HepG2 (cell line): Measurements from ENCODE around the gene DNAI2. TPM values are rescaled to one million over a fixed set of nuclear protein-coding genes. Genes with fewer than 3 reads are reported as not detected.

Experiments used
- ATAC-seq: fragments of 200-7000 bp; cut with Tn5 transposase; 3 replicates; pipeline ENCODE4 v1.9.1; 2020; ENCODE audit warnings: mild to moderate bottlenecking, moderate library complexity
- BruUV-seq: library from RNA; stranded (reverse); fragments of 400-500 nt; replicated peaks from 2 replicates; lab custom pipeline; 2021; lab: Mats Ljungman, UMichigan
- CTCF ChIA-PET: fragments of 300-600 bp; formaldehyde crosslinking; extraction: SDS; loops from one replicate; lab custom pipeline; 2021; ENCODE audit warnings: low total read pairs, inconsistent platforms, low intra/inter-chr PET ratio; lab: Yijun Ruan, JAX
- POLR2A ChIA-PET: fragments of 350-600 bp; sonication (Branson Sonifier 250); formaldehyde crosslinking; loops from one replicate; lab custom pipeline; 2020; ENCODE audit warnings: antibody characterized with exemption, inconsistent platforms; lab: Yijun Ruan, JAX
- DNase-seq: peaks from one replicate; pipeline ENCODE4 v3.0.0-alpha.2; 2015; ENCODE audit warnings: low spot score
- FAIRE-seq: peaks from 3 replicates; lab custom pipeline; 2011; peaks lifted over from hg19 to GRCh38; lab: Jason Lieb, UNC
- H2AFZ ChIP-seq: one replicate; pipeline ENCODE4 v1.6.1; 2011; ENCODE audit warnings: low read length, inconsistent platforms
- H3K27ac ChIP-seq: fragments of 300-600 bp; 3 replicates; pipeline ENCODE4 v1.8.0; 2011; ENCODE audit warnings: mixed run types, mild to moderate bottlenecking, mixed read lengths, low read length, inconsistent platforms; ENCODE audit not compliant: insufficient read depth; ENCODE audit errors: extremely low read length
- H3K27me3 ChIP-seq, 2 experiments: fragments of 200-600 bp in 1 of 2; 2 replicates in 1 of 2; 3 replicates in 1 of 2; pipeline versions ENCODE4 v1.6.0 to v1.8.0; 2011; ENCODE audit warnings: low read length in 2 of 2, mild to moderate bottlenecking in 2 of 2, moderate library complexity in 2 of 2, inconsistent platforms in 1 of 2; ENCODE audit not compliant: insufficient read depth in 2 of 2, control insufficient read depth in 1 of 2
- H3K36me3 ChIP-seq, 2 experiments: fragments of 200-600 bp in 1 of 2; replicated peaks in 1 of 2; 2 replicates in 1 of 2; 3 replicates in 1 of 2; pipeline versions ENCODE4 v1.5.1 to v1.8.0; 2011; ENCODE audit warnings: low read length in 2 of 2, inconsistent platforms in 1 of 2; ENCODE audit not compliant: insufficient read depth in 2 of 2, control insufficient read depth in 1 of 2
- H3K4me1 ChIP-seq: 2 replicates; pipeline ENCODE4 v1.5.1; 2012; ENCODE audit warnings: low read length, inconsistent platforms; ENCODE audit not compliant: insufficient read depth
- H3K4me2 ChIP-seq: 2 replicates; pipeline ENCODE4 v1.6.0; 2011; ENCODE audit warnings: low read depth, low read length, inconsistent platforms
- H3K4me3 ChIP-seq, 3 experiments: fragments of 200-600 bp in 1 of 3; sonication (generic), shearing (Covaris generic) in 1 of 3; replicated peaks in 1 of 3; 2 replicates each; pipeline ENCODE4 v1.5.1; 2011 to 2016; ENCODE audit warnings: low read length in 3 of 3, inconsistent platforms in 2 of 3, low read depth in 2 of 3, mild to moderate bottlenecking in 2 of 3, control low read depth in 1 of 3, mixed read lengths in 1 of 3; ENCODE audit not compliant: insufficient read depth in 1 of 3
- H3K79me2 ChIP-seq: one replicate; pipeline ENCODE4 v1.6.1; 2011; ENCODE audit warnings: low read length, inconsistent platforms; ENCODE audit not compliant: insufficient read depth
- H3K9ac ChIP-seq: 2 replicates; pipeline ENCODE4 v1.6.0; 2011; ENCODE audit warnings: mild to moderate bottlenecking, low read depth, low read length, inconsistent platforms; ENCODE audit not compliant: insufficient read depth
- H3K9me3 ChIP-seq: 2 replicates; pipeline ENCODE4 v1.5.1; 2012; ENCODE audit warnings: mild to moderate bottlenecking, low read length
- H4K20me1 ChIP-seq: 2 replicates; pipeline ENCODE4 v1.6.0; 2011; ENCODE audit warnings: inconsistent platforms, mild to moderate bottlenecking, low read length, moderate library complexity; ENCODE audit not compliant: insufficient read depth
- ARID2 ChIP-seq: sonication (generic); formaldehyde crosslinking; IDR thresholded peaks from 2 replicates; pipeline ENCODE4 v1.8.1; 2022; ENCODE audit warnings: mild to moderate bottlenecking, missing genetic modification reagents, borderline replicate concordance
- BRCA1 ChIP-seq: sonication (generic); formaldehyde crosslinking; IDR thresholded peaks from 2 replicates; pipeline ENCODE4 v1.4.0; 2020; ENCODE audit warnings: missing genetic modification reagents
- CHD2 ChIP-seq: IDR thresholded peaks from 2 replicates; pipeline ENCODE4 v1.6.1; 2011; ENCODE audit warnings: low read depth, low read length, improper control_type of control experiment
- KAT7 ChIP-seq: IDR thresholded peaks from 2 replicates; pipeline ENCODE4 v1.6.1; 2018; ENCODE audit warnings: borderline replicate concordance, missing compliant biosample characterization
- MAFK ChIP-seq, 2 experiments: IDR thresholded peaks in 1 of 2; conservative IDR thresholded peaks in 1 of 2; 2 replicates each; pipeline ENCODE4 v1.6.1; 2011; ENCODE audit warnings: improper control_type of control experiment in 2 of 2, low read length in 2 of 2
- PHF21A ChIP-seq: sonication (generic); formaldehyde crosslinking; IDR thresholded peaks from 2 replicates; pipeline ENCODE4 v1.5.0; 2020; ENCODE audit warnings: mild to moderate bottlenecking, missing genetic modification reagents
- POLR2AphosphoS5 ChIP-seq: IDR thresholded peaks from 2 replicates; pipeline ENCODE4 v1.6.1; 2012; ENCODE audit warnings: low read depth, low read length
- ZFP41 ChIP-seq: sonication (generic); formaldehyde crosslinking; IDR thresholded peaks from 2 replicates; pipeline ENCODE4 v1.4.0; 2020; ENCODE audit warnings: mild to moderate bottlenecking, missing genetic modification reagents, borderline replicate concordance
- ZFX ChIP-seq: sonication (generic); formaldehyde crosslinking; IDR thresholded peaks from 2 replicates; pipeline ENCODE4 v1.4.0; 2020; ENCODE audit warnings: mild to moderate bottlenecking, low read depth, missing genetic modification reagents, moderate library complexity
- ZNF138 ChIP-seq: sonication (generic); formaldehyde crosslinking; IDR thresholded peaks from 2 replicates; pipeline ENCODE4 v1.5.0; 2020; ENCODE audit warnings: mild to moderate bottlenecking, low read depth, missing genetic modification reagents
- ZNF468 ChIP-seq: sonication (generic); formaldehyde crosslinking; IDR thresholded peaks from 2 replicates; pipeline ENCODE4 v1.8.0; 2022; ENCODE audit warnings: mild to moderate bottlenecking, moderate library complexity, missing genetic modification reagents
- ZNF550 ChIP-seq: sonication (generic); formaldehyde crosslinking; IDR thresholded peaks from 2 replicates; pipeline ENCODE4 v1.4.0; 2020; ENCODE audit warnings: mild to moderate bottlenecking, missing genetic modification reagents, borderline replicate concordance
- ZNF703 ChIP-seq: sonication (generic); formaldehyde crosslinking; IDR thresholded peaks from 2 replicates; pipeline ENCODE4 v1.5.1; 2020; ENCODE audit warnings: missing genetic modification reagents, mild to moderate bottlenecking, moderate library complexity, borderline replicate concordance
- ZNF781 ChIP-seq: sonication (generic); formaldehyde crosslinking; IDR thresholded peaks from 2 replicates; pipeline ENCODE4 v1.5.1; 2020; ENCODE audit warnings: borderline replicate concordance, mild to moderate bottlenecking, missing genetic modification reagents; ENCODE audit errors: not compliant biosample characterization
- ZNF790 ChIP-seq: sonication (generic); formaldehyde crosslinking; IDR thresholded peaks from 2 replicates; pipeline ENCODE4 v1.8.0; 2022; ENCODE audit warnings: missing genetic modification reagents, mild to moderate bottlenecking, borderline replicate concordance
- ZNF816 ChIP-seq: sonication (generic); formaldehyde crosslinking; IDR thresholded peaks from 2 replicates; pipeline ENCODE4 v1.8.0; 2022; ENCODE audit warnings: missing genetic modification reagents, mild to moderate bottlenecking, borderline replicate concordance
- WGBS: methylation state at CpG from one replicate; pipeline ENCODE4 v1.1.6; 2017; ENCODE audit warnings: low lambda C conversion rate; 5-methylcytosine and 5-hydroxymethylcytosine counted together
- in situ Hi-C: cut with HindIII; loops from 2 replicates; pipeline ENCODE4 v1.10.0; 2017; ENCODE audit warnings: low pct_unique_long_range_greater_than_20kb; ENCODE audit not compliant: extremely low pct_ligation_motif_present
- intact Hi-C: fragments of 100-400 bp; cut with micrococcal nuclease; formaldehyde crosslinking; loops from one replicate; pipeline ENCODE4 v1.10.0; 2022; ENCODE audit not compliant: unreplicated experiment
- polyA plus RNA-seq, 8 experiments: library from polyadenylated mRNA; depleted of rRNA in 3 of 8; stranded (reverse) in 7 of 8; unstranded in 1 of 8; fragments of >200 nt; fragmentation: Illumina TruSeq in 4 of 8; extraction: Trizol in 4 of 8; gene quantifications; 2 replicates each; pipeline versions ENCODE4 v1.2.1 to v1.2.3, GENCODE V29; 2011 to 2016; ENCODE audit warnings: low read depth in 4 of 8, missing spikeins in 1 of 8, mixed read lengths in 1 of 8; ENCODE audit not compliant: insufficient read depth in 1 of 8
- total RNA-seq, 5 experiments: library from RNA; depleted of rRNA; stranded (reverse); fragments of >200 nt; fragmentation: Illumina TruSeq; extraction: Trizol; gene quantifications; 2 replicates each; pipeline ENCODE4 v1.2.3, GENCODE V29; 2016; ENCODE audit warnings: low read depth in 1 of 5
- TF ChIP-seq, protein P1 (sequence below): IDR thresholded peaks from 2 replicates; pipeline ENCODE4 v1.6.1; 2016; ENCODE audit warnings: missing biosample characterization, missing genetic modification reagents, low read depth
- TF ChIP-seq, protein P2 (sequence below): sonication (generic); formaldehyde crosslinking; IDR thresholded peaks from 2 replicates; pipeline ENCODE4 v1.8.0; 2022; ENCODE audit warnings: missing genetic modification reagents, mild to moderate bottlenecking, moderate library complexity, borderline replicate concordance
- TF ChIP-seq, protein P3 (sequence below): sonication (generic); formaldehyde crosslinking; IDR thresholded peaks from 2 replicates; pipeline ENCODE4 v1.5.0; 2020; ENCODE audit warnings: mild to moderate bottlenecking, missing genetic modification reagents

DNAI2 gene
- total and polyA plus RNA-seq, 2 of the 13 experiments (the other 11 are each of a cell fraction or from before 2014, with no cell fraction given) = not detected

DNA sequence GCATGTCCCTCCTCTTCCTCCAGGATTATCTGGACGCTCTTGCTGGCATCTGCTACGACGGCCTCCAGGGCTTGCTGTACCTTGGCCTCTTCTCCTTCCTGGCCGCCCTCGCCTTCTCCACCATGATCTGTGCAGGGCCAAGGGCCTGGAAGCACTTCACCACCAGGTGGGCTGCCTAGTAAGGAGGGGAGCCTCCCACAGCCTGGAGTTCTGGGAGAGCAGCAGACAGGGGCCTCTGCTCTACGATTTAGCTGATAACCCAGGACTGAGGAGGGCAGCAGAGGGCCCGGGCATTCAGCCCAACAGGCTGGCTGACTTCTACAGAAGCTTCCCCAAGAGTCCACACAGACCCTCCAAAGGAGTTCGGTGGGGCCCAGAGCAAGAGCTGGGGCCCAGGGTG, 21.8 kb upstream of the DNAI2 start:
- Histone ChIP-seq H2AFZ (no peak overlapping the region), H3K9ac (no peak overlapping the region), H3K36me3 (no peaks in the 10 kb centered on the region), H3K9me3 (no peaks in the 10 kb centered on the region), H4K20me1 (no peaks in the 10 kb centered on the region), H3K4me2 (no peak overlapping the region), H3K27me3 (peaks cover 0 to 1% of the 10 kb centered on the region in 2 experiments; a peak in 1 of 5 replicates), H3K4me3 (no peak overlapping the region), H3K27ac (no peak overlapping the region), H3K4me1 (no peaks in the 10 kb centered on the region), H3K79me2 (no peaks in the 10 kb centered on the region)
- DNase-seq (no peak), FAIRE-seq (no peak), ATAC-seq (peak; percentile 25; the same call in 2 of the 3 replicates)
- no TSS peak for BruUV-seq
- in situ Hi-C loops = no loop called here
- 65% methylated on average over 6 of the region's 8 CpGs for WGBS
- intact Hi-C loops = no loop called here
- POLR2A ChIA-PET = no interaction called here
- no peak for TF ChIP-seq ZFX (CRISPR knock-in tag)
- no peak for TF ChIP-seq ZFP41 (CRISPR knock-in tag)
- no peak for TF ChIP-seq ZNF138 (CRISPR knock-in tag)
- no peak for TF ChIP-seq MAFK (conservative IDR thresholded peaks at IDR 0.05 in 1 of 2, IDR thresholded peaks at IDR 0.05 in 1 of 2; ENCODE audit: low read length in 2 of 2)
- no peak for TF ChIP-seq BRCA1
- TF ChIP-seq ARID2 (CRISPR knock-in tag) = no peak
- TF ChIP-seq ZNF816 = no peak
- no peak for TF ChIP-seq POLR2AphosphoS5
- TF ChIP-seq PHF21A (CRISPR knock-in tag) = no peak
- TF ChIP-seq, protein P1, sequence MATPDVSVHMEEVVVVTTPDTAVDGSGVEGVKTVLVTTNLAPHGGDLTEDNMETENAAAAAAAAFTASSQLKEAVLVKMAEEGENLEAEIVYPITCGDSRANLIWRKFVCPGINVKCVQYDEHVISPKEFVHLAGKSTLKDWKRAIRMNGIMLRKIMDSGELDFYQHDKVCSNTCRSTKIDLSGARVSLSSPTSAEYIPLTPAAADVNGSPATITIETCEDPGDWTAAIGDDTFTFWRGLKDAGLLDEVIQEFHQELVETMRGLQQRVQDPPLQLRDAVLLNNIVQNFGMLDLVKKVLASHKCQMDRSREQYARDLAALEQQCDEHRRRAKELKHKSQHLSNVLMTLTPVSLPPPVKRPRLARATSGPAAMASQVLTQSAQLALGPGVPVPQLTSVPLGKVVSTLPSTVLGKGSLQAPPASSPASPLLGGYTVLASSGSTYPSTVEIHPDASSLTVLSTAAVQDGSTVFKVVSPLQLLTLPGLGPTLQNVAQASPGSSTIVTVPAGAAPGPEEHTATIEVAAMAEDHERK = no peak
- no peak for TF ChIP-seq ZNF781 (CRISPR knock-in tag)
- no peak for TF ChIP-seq KAT7 (CRISPR knock-in tag)
- TF ChIP-seq, protein P2, sequence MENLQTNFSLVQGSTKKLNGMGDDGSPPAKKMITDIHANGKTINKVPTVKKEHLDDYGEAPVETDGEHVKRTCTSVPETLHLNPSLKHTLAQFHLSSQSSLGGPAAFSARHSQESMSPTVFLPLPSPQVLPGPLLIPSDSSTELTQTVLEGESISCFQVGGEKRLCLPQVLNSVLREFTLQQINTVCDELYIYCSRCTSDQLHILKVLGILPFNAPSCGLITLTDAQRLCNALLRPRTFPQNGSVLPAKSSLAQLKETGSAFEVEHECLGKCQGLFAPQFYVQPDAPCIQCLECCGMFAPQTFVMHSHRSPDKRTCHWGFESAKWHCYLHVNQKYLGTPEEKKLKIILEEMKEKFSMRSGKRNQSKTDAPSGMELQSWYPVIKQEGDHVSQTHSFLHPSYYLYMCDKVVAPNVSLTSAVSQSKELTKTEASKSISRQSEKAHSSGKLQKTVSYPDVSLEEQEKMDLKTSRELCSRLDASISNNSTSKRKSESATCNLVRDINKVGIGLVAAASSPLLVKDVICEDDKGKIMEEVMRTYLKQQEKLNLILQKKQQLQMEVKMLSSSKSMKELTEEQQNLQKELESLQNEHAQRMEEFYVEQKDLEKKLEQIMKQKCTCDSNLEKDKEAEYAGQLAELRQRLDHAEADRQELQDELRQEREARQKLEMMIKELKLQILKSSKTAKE (CRISPR knock-in tag) = no peak
- TF ChIP-seq, protein P3, sequence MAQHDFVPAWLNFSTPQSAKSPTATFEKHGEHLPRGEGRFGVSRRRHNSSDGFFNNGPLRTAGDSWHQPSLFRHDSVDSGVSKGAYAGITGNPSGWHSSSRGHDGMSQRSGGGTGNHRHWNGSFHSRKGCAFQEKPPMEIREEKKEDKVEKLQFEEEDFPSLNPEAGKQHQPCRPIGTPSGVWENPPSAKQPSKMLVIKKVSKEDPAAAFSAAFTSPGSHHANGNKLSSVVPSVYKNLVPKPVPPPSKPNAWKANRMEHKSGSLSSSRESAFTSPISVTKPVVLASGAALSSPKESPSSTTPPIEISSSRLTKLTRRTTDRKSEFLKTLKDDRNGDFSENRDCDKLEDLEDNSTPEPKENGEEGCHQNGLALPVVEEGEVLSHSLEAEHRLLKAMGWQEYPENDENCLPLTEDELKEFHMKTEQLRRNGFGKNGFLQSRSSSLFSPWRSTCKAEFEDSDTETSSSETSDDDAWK (CRISPR knock-in tag) = no peak
- TF ChIP-seq ZNF550 = no peak
- no peak for TF ChIP-seq CHD2
- TF ChIP-seq ZNF703 (CRISPR knock-in tag) = no peak
- no peak for TF ChIP-seq ZNF790 (CRISPR knock-in tag)
- TF ChIP-seq ZNF468 = no peak
- TF ChIP-seq, all 625 proteins: peak for 0
- CTCF ChIA-PET = no interaction called here
